GM12865 (cell line): ENCODE measurements around the gene RBMS1.

Source experiments
- DNase-seq: peaks from one replicate; pipeline ENCODE4 v3.0.0; 2010; ENCODE audit warnings: low read depth
- H3K4me3 ChIP-seq: 2 replicates; pipeline ENCODE4 v1.5.1; 2011; ENCODE audit warnings: mild to moderate bottlenecking, low read depth, low read length, control low read depth
- TF ChIP-seq, protein P1 (sequence below): IDR thresholded peaks from 2 replicates; pipeline ENCODE4 v1.5.1; 2011; ENCODE audit warnings: low read length, control low read depth, low read depth, inconsistent platforms; ENCODE audit not compliant: insufficient read depth; ENCODE audit errors: missing control alignments

Gene RBMS1

DNA sequence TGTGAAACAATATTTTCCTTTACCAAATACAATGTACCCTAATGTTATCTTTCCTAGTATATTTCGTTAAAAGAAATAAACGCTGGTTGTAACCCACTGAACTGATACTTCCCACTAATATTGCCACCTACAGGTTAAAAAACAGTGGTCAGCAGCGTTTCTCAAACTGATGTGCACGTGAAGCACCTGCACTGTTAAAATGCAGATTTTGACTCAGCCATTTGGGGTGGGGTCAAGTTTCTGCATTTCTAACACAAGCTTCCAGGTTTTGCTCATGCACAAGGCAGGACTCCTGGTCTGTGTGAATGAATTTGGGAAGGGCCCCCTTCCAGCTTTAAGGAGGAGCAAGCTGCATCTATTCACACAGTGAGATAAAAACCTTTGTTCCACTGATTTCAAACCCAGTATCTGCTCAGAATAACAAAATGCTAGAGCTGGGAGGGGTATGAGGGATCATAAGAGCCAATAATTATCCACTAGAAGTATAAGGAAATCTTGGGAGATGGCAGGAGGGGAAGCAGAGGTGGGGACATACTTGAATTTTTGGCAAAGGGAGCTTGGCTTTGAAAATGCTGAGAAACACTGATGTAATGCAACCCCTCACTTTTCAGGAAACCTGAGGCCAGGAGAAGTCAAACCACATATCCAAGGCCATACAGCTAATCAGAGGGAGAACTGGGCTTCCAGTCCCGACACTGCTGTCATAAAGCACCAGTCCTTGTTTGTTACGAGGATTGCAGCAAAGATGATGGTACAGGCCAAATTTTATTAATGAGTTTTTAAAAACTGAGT lies 116.2 kb downstream of the RBMS1 start:
- H3K4me3 ChIP-seq = no peak overlapping the region
- no peak for DNase-seq
- TF ChIP-seq, protein P1, sequence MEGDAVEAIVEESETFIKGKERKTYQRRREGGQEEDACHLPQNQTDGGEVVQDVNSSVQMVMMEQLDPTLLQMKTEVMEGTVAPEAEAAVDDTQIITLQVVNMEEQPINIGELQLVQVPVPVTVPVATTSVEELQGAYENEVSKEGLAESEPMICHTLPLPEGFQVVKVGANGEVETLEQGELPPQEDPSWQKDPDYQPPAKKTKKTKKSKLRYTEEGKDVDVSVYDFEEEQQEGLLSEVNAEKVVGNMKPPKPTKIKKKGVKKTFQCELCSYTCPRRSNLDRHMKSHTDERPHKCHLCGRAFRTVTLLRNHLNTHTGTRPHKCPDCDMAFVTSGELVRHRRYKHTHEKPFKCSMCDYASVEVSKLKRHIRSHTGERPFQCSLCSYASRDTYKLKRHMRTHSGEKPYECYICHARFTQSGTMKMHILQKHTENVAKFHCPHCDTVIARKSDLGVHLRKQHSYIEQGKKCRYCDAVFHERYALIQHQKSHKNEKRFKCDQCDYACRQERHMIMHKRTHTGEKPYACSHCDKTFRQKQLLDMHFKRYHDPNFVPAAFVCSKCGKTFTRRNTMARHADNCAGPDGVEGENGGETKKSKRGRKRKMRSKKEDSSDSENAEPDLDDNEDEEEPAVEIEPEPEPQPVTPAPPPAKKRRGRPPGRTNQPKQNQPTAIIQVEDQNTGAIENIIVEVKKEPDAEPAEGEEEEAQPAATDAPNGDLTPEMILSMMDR = no peak

DNA sequence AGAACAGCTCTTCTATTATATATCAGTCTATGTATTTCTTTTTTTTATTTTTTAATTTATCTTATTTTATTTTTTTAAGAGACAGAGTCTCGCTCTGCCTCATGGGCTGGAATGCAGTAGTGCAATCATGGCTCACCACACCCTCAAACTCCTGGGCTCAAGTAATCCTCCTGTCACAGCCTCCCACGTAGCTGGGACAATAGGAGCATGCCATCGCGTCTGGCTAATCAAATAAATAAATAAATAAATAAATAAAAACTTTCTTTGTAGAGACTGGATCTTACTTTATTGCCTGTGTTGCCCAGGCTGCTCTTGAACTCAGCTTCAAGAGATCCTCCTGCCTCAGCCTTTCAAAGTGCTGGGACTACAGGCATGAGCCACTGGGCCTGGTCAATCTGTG lies 117.0 kb downstream of the RBMS1 start:
- H3K4me3 ChIP-seq = no peak overlapping the region
- TF ChIP-seq, protein P1 = no peak
- DNase-seq = no peak

DNA sequence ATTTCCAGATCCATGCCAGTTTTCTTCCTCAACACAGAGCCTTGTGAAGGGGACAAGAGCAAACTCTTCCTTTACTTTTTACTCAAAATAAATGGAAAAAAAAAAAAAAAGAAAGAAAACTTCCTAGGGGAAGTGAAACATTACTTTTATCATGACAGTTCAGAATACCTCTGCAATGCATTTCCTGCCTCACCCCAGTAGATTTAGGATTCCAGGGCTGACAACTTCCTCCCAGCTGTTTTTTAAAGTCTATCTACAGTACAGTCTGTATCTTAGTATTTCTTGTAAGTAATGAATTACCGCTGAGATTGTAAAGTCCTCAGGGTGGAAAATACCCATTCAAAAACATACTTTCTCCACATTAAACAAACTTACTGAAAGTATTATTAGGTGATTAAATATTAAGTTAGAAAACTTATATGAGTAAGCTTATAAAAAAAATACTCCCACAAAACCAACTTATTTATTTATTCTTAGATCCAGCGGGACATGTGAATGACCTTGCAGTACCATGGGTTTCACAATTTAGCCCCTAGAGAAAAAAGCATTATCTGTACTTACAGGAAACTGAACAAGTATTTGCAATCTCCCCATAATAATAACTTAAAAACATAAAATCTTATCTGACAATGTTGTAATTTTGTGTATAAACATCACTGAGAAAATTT lies 117.7 kb downstream of the RBMS1 start:
- H3K4me3 ChIP-seq = no peak overlapping the region
- no peak for DNase-seq

DNA sequence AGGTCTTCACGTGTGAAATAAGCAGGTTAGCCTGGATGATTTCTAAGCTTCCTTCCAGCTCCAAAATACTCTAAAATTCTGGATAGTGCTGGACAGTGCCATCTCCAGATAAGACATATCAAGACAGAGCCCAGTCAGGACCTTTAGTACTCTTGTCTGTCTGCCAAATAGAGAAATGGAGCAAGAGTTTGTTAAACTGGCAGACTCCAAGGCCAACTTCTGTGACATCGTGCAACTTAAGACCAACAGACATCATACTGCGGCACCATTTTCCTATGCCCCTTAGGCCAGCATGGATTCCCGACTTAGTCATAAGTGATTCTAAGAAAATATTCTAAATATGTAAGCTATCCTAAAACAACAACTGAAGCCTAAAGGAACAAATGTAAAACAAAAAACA lies 118.6 kb downstream of the RBMS1 start:
- no peak for DNase-seq
- no peak overlapping the region for H3K4me3 ChIP-seq
- TF ChIP-seq, protein P1 = no peak

More for the DNA sequence above, 117.7 kb downstream of the RBMS1 start:
- TF ChIP-seq, protein P1 = no peak

DNA sequence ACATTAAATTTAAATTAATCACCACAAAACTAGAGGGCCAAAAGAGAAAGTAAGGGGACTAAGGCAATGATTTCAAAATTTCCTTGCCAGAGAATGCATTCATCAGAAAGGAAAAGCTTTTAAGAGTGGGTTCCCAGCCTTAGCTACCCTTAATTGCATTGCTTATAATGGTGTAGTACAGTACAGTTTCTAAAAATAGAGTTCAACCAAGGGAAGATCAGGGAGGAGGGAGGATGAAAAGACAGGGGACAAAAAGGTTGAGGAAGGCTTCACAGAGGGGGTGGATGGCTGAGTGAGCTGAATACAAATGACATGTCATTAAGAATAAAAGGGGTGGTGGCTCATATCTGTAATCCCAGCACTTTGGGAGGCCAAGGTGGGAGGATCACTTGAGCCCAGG lies 119.9 kb downstream of the RBMS1 start:
- TF ChIP-seq, protein P1 = no peak
- no peak for DNase-seq
- no peak overlapping the region for H3K4me3 ChIP-seq

DNA sequence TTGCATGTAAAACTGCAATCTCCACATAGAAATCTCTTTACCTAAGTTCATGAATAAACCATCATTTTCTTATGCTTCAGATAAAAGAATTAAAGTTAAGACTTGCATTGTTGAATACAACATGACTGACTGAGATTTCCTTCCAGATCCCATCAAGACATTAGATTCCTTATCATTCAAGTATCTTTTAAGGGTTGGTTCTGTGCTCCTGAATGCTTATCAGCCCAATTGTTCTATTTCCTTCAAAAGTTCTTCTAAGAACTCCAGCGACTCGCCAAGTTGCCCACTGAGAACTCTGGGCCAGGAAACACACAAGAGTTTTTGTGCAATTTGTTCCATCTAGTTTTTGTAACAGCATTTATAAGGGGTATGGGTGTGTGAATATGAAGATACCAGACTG lies 120.3 kb downstream of the RBMS1 start:
- no peak for DNase-seq
- TF ChIP-seq, protein P1 = no peak

More for the DNA sequence above, 120.3 kb downstream of the RBMS1 start:
- H3K4me3 ChIP-seq = no peak overlapping the region
